Body of pancreas (tissue), 4 donors: ENCODE measurements around the gene LTB4R2. TPM values are rescaled to one million over a fixed set of nuclear protein-coding genes. Genes with fewer than 3 reads are reported as not detected.
A peak's percentile ranks its signal among the peaks of the same experiment; 100 is the strongest.

ENCODE experiments used
- ATAC-seq: fragments of 150-250 bp; one replicate; pipeline ENCODE4 v1.9.1; 2016
- DNase-seq, 4 donors: peaks; one replicate each; pipeline ENCODE4 v3.0.0-alpha.2; 2019
- H3K27ac ChIP-seq, 4 donors: fragments of 200-600 bp; sonication (generic); 1 replicate in 3 of 4; 2 replicates in 1 of 4; pipeline versions ENCODE4 v1.5.1 to v1.6.1; 2016 to 2019; ENCODE audit warnings: mild to moderate bottlenecking in 1 of 4, mixed read lengths in 1 of 4, moderate library complexity in 1 of 4
- H3K27me3 ChIP-seq, 2 donors: fragments of 200-600 bp; sonication (generic); one replicate each; pipeline ENCODE4 v1.6.0; 2016; ENCODE audit warnings: mild to moderate bottlenecking in 1 of 2
- H3K36me3 ChIP-seq, 2 donors: fragments of 200-600 bp; sonication (generic); replicated peaks in 1 of 2; 2 replicates each; pipeline ENCODE4 v1.5.1; 2016; ENCODE audit warnings: low read depth in 2 of 2; ENCODE audit not compliant: insufficient read depth in 1 of 2
- H3K4me1 ChIP-seq: fragments of 200-600 bp; sonication (generic); one replicate; pipeline ENCODE4 v1.6.0; 2016
- H3K4me3 ChIP-seq, 2 donors: fragments of 200-600 bp; sonication (generic); 1 replicate in 1 of 2; 2 replicates in 1 of 2; pipeline ENCODE4 v1.5.1; 2016 to 2019
- H3K9me3 ChIP-seq, 3 donors: fragments of 200-600 bp; sonication (generic); 1 replicate in 2 of 3; 2 replicates in 1 of 3; pipeline ENCODE4 v1.5.1; 2016
- POLR2A ChIP-seq, 3 donors: fragments of 450-650 bp; IDR thresholded peaks; one replicate each; pipeline ENCODE4 v1.6.1; 2016; ENCODE audit warnings: antibody characterized with exemption in 3 of 3, mild to moderate bottlenecking in 2 of 3
- WGBS, 2 donors: methylation state at CpG; one replicate each; pipeline ENCODE4 v1.1.5; 2017; 5-methylcytosine and 5-hydroxymethylcytosine counted together
- intact Hi-C: fragments of 100-400 bp; cut with DNase I; formaldehyde crosslinking; loops from one replicate; pipeline ENCODE4 v1.15.1; 2023
- total RNA-seq, 2 donors: library from RNA; depleted of rRNA; stranded (reverse); fragments of >200 nt; gene quantifications; one replicate each; pipeline ENCODE4 v1.1.0, GENCODE V29; 2016
- TF ChIP-seq, protein P1 (sequence below), 7 experiments: fragments of 450-650 bp in 4 of 7; fragments of 200-600 bp in 3 of 7; sonication (generic) in 3 of 7; IDR thresholded peaks; one replicate each; pipeline ENCODE4 v1.5.1; 2016 to 2019; ENCODE audit warnings: antibody characterized with exemption in 7 of 7

The LTB4R2 gene
- total RNA-seq, 2 donors from 2014 or later: 10.9 to 31.3 TPM

DNA sequence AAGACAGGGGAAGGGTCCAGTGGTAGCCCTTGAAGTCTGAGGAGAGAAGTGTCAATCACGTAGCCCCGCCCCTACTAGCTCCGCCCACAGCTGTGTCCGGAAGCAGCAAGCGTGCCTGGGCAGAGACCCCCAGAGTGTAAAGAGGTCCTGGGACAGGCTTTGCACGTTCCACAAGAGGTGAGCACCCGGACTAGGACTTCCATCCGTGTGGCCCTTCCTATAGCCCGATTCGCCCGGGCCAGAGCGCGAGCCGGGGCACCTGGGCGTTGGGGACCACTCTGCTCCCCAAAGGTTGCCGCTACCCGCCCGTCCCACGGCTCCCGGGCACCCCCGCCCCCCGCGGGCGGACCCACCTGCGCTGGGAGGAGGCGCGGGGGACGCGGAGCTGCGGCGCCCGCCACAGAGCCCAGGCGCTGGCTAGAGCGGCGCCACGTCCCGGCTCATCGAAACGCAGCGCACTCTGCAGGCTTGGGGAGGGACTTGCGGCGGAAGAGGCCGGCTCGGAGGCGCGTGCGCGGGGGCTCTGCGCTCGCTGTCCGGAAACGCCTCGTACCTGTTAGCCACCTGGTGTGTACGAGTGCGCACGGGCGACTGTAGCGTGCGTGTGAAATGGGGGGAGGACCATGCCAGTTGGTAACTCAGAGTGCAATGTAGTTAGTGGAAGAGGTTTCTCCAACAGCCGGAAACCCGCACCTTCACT lies 38.7 kb upstream of the LTB4R2 start, which contains the start of gene RABGGTA:
Gene RABGGTA, minus strand, starts transcription at position 464 of the 700 bp plus-strand sequence. CDS start 482 bp downstream, outside the sequence.
- H3K9me3 ChIP-seq: no peaks in the 10 kb centered on the region
- intact Hi-C loops: no loop called here
- peaks cover 45% of the 10 kb centered on the region for H3K4me1 ChIP-seq
- ATAC-seq: peak; percentile 90
- H3K27ac ChIP-seq: peak within 1 kb of the TSS; percentile 90 to 96 (median 94)
- peak; percentile 91 to 93 (median 92) for DNase-seq
- TF ChIP-seq, protein P1, sequence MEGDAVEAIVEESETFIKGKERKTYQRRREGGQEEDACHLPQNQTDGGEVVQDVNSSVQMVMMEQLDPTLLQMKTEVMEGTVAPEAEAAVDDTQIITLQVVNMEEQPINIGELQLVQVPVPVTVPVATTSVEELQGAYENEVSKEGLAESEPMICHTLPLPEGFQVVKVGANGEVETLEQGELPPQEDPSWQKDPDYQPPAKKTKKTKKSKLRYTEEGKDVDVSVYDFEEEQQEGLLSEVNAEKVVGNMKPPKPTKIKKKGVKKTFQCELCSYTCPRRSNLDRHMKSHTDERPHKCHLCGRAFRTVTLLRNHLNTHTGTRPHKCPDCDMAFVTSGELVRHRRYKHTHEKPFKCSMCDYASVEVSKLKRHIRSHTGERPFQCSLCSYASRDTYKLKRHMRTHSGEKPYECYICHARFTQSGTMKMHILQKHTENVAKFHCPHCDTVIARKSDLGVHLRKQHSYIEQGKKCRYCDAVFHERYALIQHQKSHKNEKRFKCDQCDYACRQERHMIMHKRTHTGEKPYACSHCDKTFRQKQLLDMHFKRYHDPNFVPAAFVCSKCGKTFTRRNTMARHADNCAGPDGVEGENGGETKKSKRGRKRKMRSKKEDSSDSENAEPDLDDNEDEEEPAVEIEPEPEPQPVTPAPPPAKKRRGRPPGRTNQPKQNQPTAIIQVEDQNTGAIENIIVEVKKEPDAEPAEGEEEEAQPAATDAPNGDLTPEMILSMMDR (IDR thresholded peaks at IDR 0.05): peak; percentile 45 to 90 (median 68)
- TF ChIP-seq POLR2A (IDR thresholded peaks at IDR 0.05): peak; percentile 79 to 88 (median 87)
- no peaks in the 10 kb centered on the region for H3K27me3 ChIP-seq
- 0 to 7% methylated on average over 2 to 59 of the region's 61 CpGs for WGBS, 2 donors
- H3K36me3 ChIP-seq: peaks cover 0 to 14% of the 10 kb centered on the region in 2 donors
- H3K4me3 ChIP-seq: peak within 1 kb of the TSS; percentile 56 to 94

DNA sequence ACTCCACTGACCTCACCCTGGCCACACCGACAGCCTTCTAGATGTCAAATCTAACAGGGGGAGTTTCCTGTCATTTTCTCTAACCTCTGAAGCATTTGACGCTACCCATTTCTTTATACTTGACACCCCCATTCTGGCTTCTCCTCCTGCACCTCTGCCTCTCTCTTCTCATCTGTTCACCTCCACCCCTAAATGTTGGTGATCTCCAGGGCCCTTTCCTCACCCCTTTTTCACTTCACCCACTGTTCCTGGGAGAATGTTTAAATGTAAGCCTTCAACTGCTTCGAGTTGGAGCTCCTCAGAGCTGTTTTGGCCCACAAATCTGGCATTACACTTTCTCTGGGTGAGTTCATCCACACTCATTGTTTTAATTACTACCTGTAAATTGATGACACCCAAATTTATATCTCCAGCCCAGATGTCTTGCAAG lies 38.1 kb upstream of the LTB4R2 start:
- peaks cover 0 to 12% of the 10 kb centered on the region in 2 donors for H3K36me3 ChIP-seq
- peaks cover 45% of the 10 kb centered on the region for H3K4me1 ChIP-seq
- ATAC-seq (no peak), DNase-seq (no peak)
- no peak for TF ChIP-seq POLR2A (IDR thresholded peaks at IDR 0.05)
- TF ChIP-seq, protein P1 (IDR thresholded peaks at IDR 0.05): no peak
- H3K9me3 ChIP-seq: no peaks in the 10 kb centered on the region
- H3K27ac ChIP-seq: peak overlapping the region; percentile 90 to 96 (median 94)
- H3K4me3 ChIP-seq: no peak overlapping the region
- 6% methylated on average over 3 of the region's 3 CpGs for WGBS, 2 donors
- H3K27me3 ChIP-seq: no peaks in the 10 kb centered on the region
- intact Hi-C loops: no loop called here

DNA sequence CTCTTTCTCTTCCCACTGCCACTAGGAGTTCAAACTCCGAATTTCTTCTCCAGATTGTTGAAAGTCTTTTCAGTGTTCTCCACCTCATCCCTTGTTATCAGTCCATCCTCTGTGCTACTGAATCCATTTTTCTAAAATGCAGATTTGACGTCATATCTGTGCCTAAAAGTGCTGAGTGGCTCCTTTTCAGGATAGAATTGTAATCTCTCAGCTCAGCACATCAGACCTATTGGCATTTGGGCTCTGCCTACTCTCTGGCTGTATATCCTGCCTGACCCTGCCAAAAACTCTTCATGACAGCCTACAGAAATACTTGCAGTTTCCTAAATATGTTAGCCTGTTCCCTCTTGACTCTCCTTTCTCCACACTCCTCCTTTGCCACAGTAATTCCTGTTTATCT lies 37.5 kb upstream of the LTB4R2 start:
- Histone ChIP-seq H3K27ac (peak overlapping the region in 3 of 4 donors; percentile 93 to 96 (median 95)), H3K4me3 (no peak overlapping the region), H3K36me3 (peaks cover 0 to 6% of the 10 kb centered on the region in 2 donors), H3K9me3 (no peaks in the 10 kb centered on the region), H3K27me3 (no peaks in the 10 kb centered on the region), H3K4me1 (peaks cover 45% of the 10 kb centered on the region)
- ATAC-seq (no peak), DNase-seq (no peak)
- TF ChIP-seq, protein P1 (IDR thresholded peaks at IDR 0.05): no peak
- no peak for TF ChIP-seq POLR2A (IDR thresholded peaks at IDR 0.05)
- intact Hi-C loops: no loop called here
- WGBS, 2 donors: 76 to 78% methylated on average over 2 of the region's 2 CpGs

DNA sequence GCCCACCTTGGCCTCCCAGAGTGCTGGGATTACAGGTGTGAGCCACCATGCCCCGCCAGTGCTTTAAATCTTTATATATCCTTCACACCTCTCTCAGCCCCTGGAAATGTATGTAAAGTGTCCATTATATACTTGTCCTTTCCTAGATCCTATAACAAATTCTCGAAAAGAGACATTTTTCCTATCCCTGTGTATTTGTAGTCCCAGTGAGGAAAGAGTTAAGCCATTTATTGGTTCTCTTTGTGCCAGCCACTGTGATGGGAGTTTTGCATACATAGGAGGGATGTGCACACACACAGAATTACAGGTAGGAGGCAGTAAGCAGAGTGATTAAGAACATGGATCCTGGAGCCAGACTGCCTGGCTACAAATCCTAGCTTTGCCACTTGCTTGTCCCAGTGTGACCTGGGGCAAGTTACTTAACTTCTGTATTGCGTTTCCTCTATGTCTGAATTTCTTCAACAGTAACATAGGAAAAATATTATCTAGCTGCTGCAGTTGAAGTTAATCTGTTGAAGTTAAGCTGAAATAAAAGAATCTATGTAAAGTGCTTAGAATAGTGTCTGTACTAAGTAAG lies 36.4 kb upstream of the LTB4R2 start:
- DNase-seq (peak in 2 of 4 donors; percentile 26 to 40), ATAC-seq (no peak)
- WGBS, 2 donors: 42 to 56% methylated on average over 3 of the region's 3 CpGs
- peak overlapping the region; percentile 71 to 96 (median 84) for H3K27ac ChIP-seq
- H3K4me3 ChIP-seq: no peak overlapping the region
- H3K4me1 ChIP-seq: peaks cover 45% of the 10 kb centered on the region
- TF ChIP-seq POLR2A (IDR thresholded peaks at IDR 0.05): no peak
- TF ChIP-seq, protein P1 (IDR thresholded peaks at IDR 0.05): peak in 4 of 7 experiments; percentile 5 to 26 (median 22)
- no peaks in the 10 kb centered on the region for H3K9me3 ChIP-seq
- H3K36me3 ChIP-seq: peaks cover 0 to 4% of the 10 kb centered on the region in 2 donors
- intact Hi-C loops: no loop called here
- no peaks in the 10 kb centered on the region for H3K27me3 ChIP-seq
